Muscle of leg (tissue), 11 donors: Measurements from ENCODE around the gene RAPGEF5. TPM values are rescaled to one million over a fixed set of nuclear protein-coding genes. Genes with fewer than 3 reads are reported as not detected.
A peak's percentile ranks its signal among the peaks of the same experiment; 100 is the strongest.

ENCODE experiments used
- DNase-seq: peaks from one replicate; pipeline ENCODE4 v3.0.0; 2013
- H3K27ac ChIP-seq: one replicate; pipeline ENCODE4 v1.5.1; 2013; ENCODE audit warnings: mild to moderate bottlenecking, low read length, control low read depth
- H3K27me3 ChIP-seq: one replicate; pipeline ENCODE4 v1.6.1; 2013; ENCODE audit warnings: low read length; ENCODE audit not compliant: control insufficient read depth, insufficient read depth
- H3K36me3 ChIP-seq: one replicate; pipeline ENCODE4 v1.6.1; 2013; ENCODE audit warnings: low read length; ENCODE audit not compliant: control insufficient read depth, insufficient read depth
- H3K4me1 ChIP-seq: one replicate; pipeline ENCODE4 v1.6.1; 2013; ENCODE audit warnings: low read length; ENCODE audit not compliant: control insufficient read depth, insufficient read depth
- H3K4me3 ChIP-seq: one replicate; pipeline ENCODE4 v1.5.1; 2013; ENCODE audit warnings: low read length, control low read depth
- H3K9me3 ChIP-seq: replicated peaks from 2 replicates; pipeline ENCODE4 v1.6.1; 2013; ENCODE audit warnings: low read depth, low read length; ENCODE audit not compliant: control insufficient read depth
- WGBS: methylation state at CpG from one replicate; pipeline ENCODE4 v1.1.5; 2013; ENCODE audit warnings: missing lambda C conversion rate; ENCODE audit not compliant: insufficient coverage; 5-methylcytosine and 5-hydroxymethylcytosine counted together
- polyA plus RNA-seq, 8 donors: library from polyadenylated mRNA; unstranded; fragments of 120-200 nt; gene quantifications; one replicate each; pipeline versions ENCODE4 v1.2.1 to v1.2.3, GENCODE V29; 2013; ENCODE audit warnings: inconsistent platforms in 1 of 8, low replicate concordance in 1 of 8; ENCODE audit not compliant: insufficient read length in 8 of 8, insufficient read depth in 1 of 8
- total RNA-seq: library from RNA; stranded (reverse); fragments of 120-200 nt; gene quantifications from one replicate; pipeline ENCODE4 v1.2.4, GENCODE V29; 2013

The RAPGEF5 gene
- total and polyA plus RNA-seq, 9 donors = 11.2 to 21.8 (median 13.5) TPM

GRCh38 chr7:22168129-22168634, 188.8 kb downstream of the RAPGEF5 start:
- no peak for DNase-seq
- H3K9me3 ChIP-seq = no peaks in the 10 kb centered on the region
- H3K4me3 ChIP-seq = no peak overlapping the region
- no peaks in the 10 kb centered on the region for H3K27me3 ChIP-seq
- WGBS = 100% methylated on average over 1 of the region's 1 CpG
- H3K36me3 ChIP-seq = no peaks in the 10 kb centered on the region
- no peak overlapping the region for H3K27ac ChIP-seq
- H3K4me1 ChIP-seq = no peaks in the 10 kb centered on the region

DNA sequence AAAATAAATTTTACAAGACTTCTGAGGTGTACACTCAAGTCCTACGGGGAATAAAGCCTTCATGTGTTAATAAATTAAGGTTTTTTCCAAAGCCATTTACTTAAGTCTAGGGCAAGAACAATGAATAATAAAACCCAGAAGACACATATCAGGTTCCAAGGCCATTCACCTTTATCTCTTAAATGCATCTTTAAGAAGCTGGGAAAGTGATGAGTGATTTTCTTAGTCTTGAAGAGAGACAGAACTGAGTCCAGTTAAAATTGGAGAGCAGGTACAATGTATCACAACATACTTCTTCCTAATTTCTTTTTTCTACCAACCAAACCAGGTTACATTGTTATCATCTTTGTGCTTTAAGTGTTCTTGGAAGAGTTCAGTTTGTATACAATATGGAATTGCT, 189.5 kb downstream of the RAPGEF5 start:
- no peak overlapping the region for H3K27ac ChIP-seq
- H3K4me1 ChIP-seq = no peaks in the 10 kb centered on the region
- no peak overlapping the region for H3K4me3 ChIP-seq
- no CpG with 5 or more reads among the region's 1 CpG for WGBS
- no peak for DNase-seq
- H3K36me3 ChIP-seq = no peaks in the 10 kb centered on the region
- H3K9me3 ChIP-seq = no peaks in the 10 kb centered on the region
- no peaks in the 10 kb centered on the region for H3K27me3 ChIP-seq

- no peaks in the 10 kb centered on the region for H3K36me3 ChIP-seq
- H3K4me1 ChIP-seq = no peaks in the 10 kb centered on the region
- DNase-seq = no peak
- H3K4me3 ChIP-seq = no peak overlapping the region
- 71% methylated on average over 1 of the region's 2 CpGs for WGBS
- no peaks in the 10 kb centered on the region for H3K9me3 ChIP-seq
- H3K27ac ChIP-seq = no peak overlapping the region
- no peaks in the 10 kb centered on the region for H3K27me3 ChIP-seq
Observed at GRCh38 chr7:22166928-22167327, 190.0 kb downstream of the RAPGEF5 start.

- no peaks in the 10 kb centered on the region for H3K36me3 ChIP-seq
- H3K4me1 ChIP-seq = no peaks in the 10 kb centered on the region
- no peak overlapping the region for H3K4me3 ChIP-seq
- H3K27ac ChIP-seq = no peak overlapping the region
- DNase-seq = no peak
- no peaks in the 10 kb centered on the region for H3K9me3 ChIP-seq
- WGBS = no CpG with 5 or more reads among the region's 2 CpGs
- no peaks in the 10 kb centered on the region for H3K27me3 ChIP-seq
Observed at GRCh38 chr7:22159341-22159740, 197.6 kb downstream of the RAPGEF5 start.

DNA sequence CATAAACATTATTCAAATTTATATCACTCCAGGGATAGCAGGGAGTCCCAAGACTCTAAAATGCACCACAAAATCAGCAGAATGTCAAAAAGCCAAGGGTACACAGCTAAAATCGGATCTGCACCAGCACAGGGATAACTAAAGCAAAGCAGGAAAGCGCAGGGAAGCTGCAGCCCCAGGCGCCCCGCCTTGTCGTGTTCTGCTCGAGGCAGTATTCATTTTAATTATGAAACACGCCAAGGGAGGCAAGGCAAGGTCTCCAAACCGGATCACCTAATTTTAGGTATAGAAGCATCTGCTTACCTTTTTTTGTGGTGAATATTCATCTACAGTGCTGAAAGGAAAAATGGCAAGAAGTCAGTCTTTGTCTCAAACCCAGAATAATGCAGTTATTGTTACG, 199.4 kb downstream of the RAPGEF5 start:
- 89% methylated on average over 6 of the region's 9 CpGs for WGBS
- Histone ChIP-seq H3K36me3 (no peaks in the 10 kb centered on the region), H3K27me3 (no peaks in the 10 kb centered on the region), H3K4me1 (no peaks in the 10 kb centered on the region), H3K4me3 (no peak overlapping the region), H3K27ac (no peak overlapping the region), H3K9me3 (no peaks in the 10 kb centered on the region)
- DNase-seq = no peak

GRCh38 chr7:22156205-22156604, 200.7 kb downstream of the RAPGEF5 start:
- no peak overlapping the region for H3K4me3 ChIP-seq
- no peaks in the 10 kb centered on the region for H3K4me1 ChIP-seq
- H3K27me3 ChIP-seq = no peaks in the 10 kb centered on the region
- H3K27ac ChIP-seq = no peak overlapping the region
- no CpG with 5 or more reads among the region's 4 CpGs for WGBS
- no peaks in the 10 kb centered on the region for H3K9me3 ChIP-seq
- H3K36me3 ChIP-seq = no peaks in the 10 kb centered on the region
- DNase-seq = no peak

- Histone ChIP-seq H3K36me3 (no peaks in the 10 kb centered on the region), H3K27ac (no peak overlapping the region), H3K4me3 (no peak overlapping the region), H3K27me3 (no peaks in the 10 kb centered on the region), H3K9me3 (no peaks in the 10 kb centered on the region), H3K4me1 (no peaks in the 10 kb centered on the region)
- peak; percentile 19 for DNase-seq
- no CpG with 5 or more reads among the region's 2 CpGs for WGBS
Observed at GRCh38 chr7:22154143-22154529, 202.8 kb downstream of the RAPGEF5 start.

GRCh38 chr7:22153432-22154142, 203.4 kb downstream of the RAPGEF5 start:
- no peak overlapping the region for H3K4me3 ChIP-seq
- no peak overlapping the region for H3K27ac ChIP-seq
- H3K36me3 ChIP-seq = no peaks in the 10 kb centered on the region

GRCh38 chr7:22152690-22153089, 204.3 kb downstream of the RAPGEF5 start:
- Histone ChIP-seq H3K4me1 (no peaks in the 10 kb centered on the region), H3K36me3 (no peaks in the 10 kb centered on the region), H3K27ac (no peak overlapping the region), H3K9me3 (no peaks in the 10 kb centered on the region), H3K27me3 (no peaks in the 10 kb centered on the region), H3K4me3 (no peak overlapping the region)
- DNase-seq = no peak
- WGBS = 86% methylated on average over 1 of the region's 3 CpGs

More at GRCh38 chr7:22153432-22154142, 203.4 kb downstream of the RAPGEF5 start:
- 83% methylated on average over 1 of the region's 8 CpGs for WGBS
- H3K9me3 ChIP-seq = no peaks in the 10 kb centered on the region
- no peaks in the 10 kb centered on the region for H3K4me1 ChIP-seq
- no peaks in the 10 kb centered on the region for H3K27me3 ChIP-seq
- no peak for DNase-seq

GRCh38 chr7:22151901-22152300, 205.1 kb downstream of the RAPGEF5 start:
- Histone ChIP-seq H3K27me3 (no peaks in the 10 kb centered on the region), H3K27ac (no peak overlapping the region), H3K4me1 (no peaks in the 10 kb centered on the region), H3K4me3 (no peak overlapping the region), H3K9me3 (no peaks in the 10 kb centered on the region), H3K36me3 (no peaks in the 10 kb centered on the region)
- WGBS = no CpG with 5 or more reads among the region's 2 CpGs
- DNase-seq = no peak
